HepG2 (cell line): ENCODE results near the gene THADA. TPM values are rescaled to one million over a fixed set of nuclear protein-coding genes. Genes with fewer than 3 reads are reported as not detected.
A peak's percentile ranks its signal among the peaks of the same experiment; 100 is the strongest.

Experiments used
- FLYWCH1 ChIP-seq: sonication (generic); formaldehyde crosslinking; IDR thresholded peaks from 2 replicates; pipeline ENCODE4 v1.8.1; 2023; ENCODE audit warnings: mild to moderate bottlenecking, missing genetic modification reagents
- PITX1 ChIP-seq: sonication (generic); formaldehyde crosslinking; IDR thresholded peaks from 2 replicates; pipeline ENCODE4 v1.5.1; 2020; ENCODE audit warnings: mild to moderate bottlenecking, missing genetic modification reagents
- RFX1 ChIP-seq: fragments of 450-650 bp; IDR thresholded peaks from 2 replicates; pipeline ENCODE4 v1.6.1; 2017
- SMAD1 ChIP-seq: sonication (generic); formaldehyde crosslinking; IDR thresholded peaks from 2 replicates; pipeline ENCODE4 v1.4.0; 2020; ENCODE audit warnings: missing genetic modification reagents, low read depth, mild to moderate bottlenecking, borderline replicate concordance
- U2AF1 ChIP-seq: fragments of 200-400 bp; formaldehyde crosslinking; optimal IDR thresholded peaks from 2 replicates; pipeline ENCODE3; 2017; ENCODE audit warnings: mild to moderate bottlenecking, low read depth, low read length
- ZBTB42 ChIP-seq: sonication (generic); formaldehyde crosslinking; IDR thresholded peaks from 2 replicates; pipeline ENCODE4 v1.5.0; 2020; ENCODE audit warnings: mild to moderate bottlenecking, missing genetic modification reagents
- ZFP36L1 ChIP-seq: sonication (generic); formaldehyde crosslinking; IDR thresholded peaks from 2 replicates; pipeline ENCODE4 v1.8.0; 2022; ENCODE audit warnings: mild to moderate bottlenecking, missing genetic modification reagents, moderate library complexity
- ZIK1 ChIP-seq: sonication (generic); formaldehyde crosslinking; IDR thresholded peaks from 2 replicates; pipeline ENCODE4 v1.5.0; 2020; ENCODE audit warnings: mild to moderate bottlenecking, low read depth, missing genetic modification reagents, borderline replicate concordance
- ZNF225 ChIP-seq: sonication (generic); formaldehyde crosslinking; IDR thresholded peaks from 2 replicates; pipeline ENCODE4 v1.4.0; 2020; ENCODE audit warnings: mild to moderate bottlenecking, missing genetic modification reagents
- ZNF607 ChIP-seq: sonication (generic); formaldehyde crosslinking; IDR thresholded peaks from 2 replicates; pipeline ENCODE4 v1.5.1; 2020; ENCODE audit warnings: missing genetic modification reagents, mild to moderate bottlenecking, borderline replicate concordance
- ZNF749 ChIP-seq: sonication (generic); formaldehyde crosslinking; IDR thresholded peaks from 2 replicates; pipeline ENCODE4 v1.8.0; 2022; ENCODE audit warnings: mild to moderate bottlenecking, missing genetic modification reagents, moderate library complexity, borderline replicate concordance
- ZNF775 ChIP-seq: sonication (generic); formaldehyde crosslinking; IDR thresholded peaks from 2 replicates; pipeline ENCODE4 v1.4.0; 2020; ENCODE audit warnings: missing genetic modification reagents, mild to moderate bottlenecking, moderate library complexity, borderline replicate concordance
- ZNF839 ChIP-seq: sonication (generic); formaldehyde crosslinking; IDR thresholded peaks from 2 replicates; pipeline ENCODE4 v1.4.0; 2020; ENCODE audit warnings: missing genetic modification reagents, mild to moderate bottlenecking, borderline replicate concordance
- polyA plus RNA-seq, 8 experiments: library from polyadenylated mRNA; depleted of rRNA in 3 of 8; stranded (reverse) in 7 of 8; unstranded in 1 of 8; fragments of >200 nt; fragmentation: Illumina TruSeq in 4 of 8; extraction: Trizol in 4 of 8; gene quantifications; 2 replicates each; pipeline versions ENCODE4 v1.2.1 to v1.2.3, GENCODE V29; 2011 to 2016; ENCODE audit warnings: low read depth in 4 of 8, missing spikeins in 1 of 8, mixed read lengths in 1 of 8; ENCODE audit not compliant: insufficient read depth in 1 of 8
- total RNA-seq, 5 experiments: library from RNA; depleted of rRNA; stranded (reverse); fragments of >200 nt; fragmentation: Illumina TruSeq; extraction: Trizol; gene quantifications; 2 replicates each; pipeline ENCODE4 v1.2.3, GENCODE V29; 2016; ENCODE audit warnings: low read depth in 1 of 5
- TF ChIP-seq, protein P1 (sequence below): sonication (generic); formaldehyde crosslinking; IDR thresholded peaks from 2 replicates; pipeline ENCODE4 v1.4.0; 2020; ENCODE audit warnings: missing genetic modification reagents, mild to moderate bottlenecking, borderline replicate concordance
- TF ChIP-seq, protein P2 (sequence below): sonication (generic); formaldehyde crosslinking; IDR thresholded peaks from 2 replicates; pipeline ENCODE4 v1.4.0; 2020; ENCODE audit warnings: missing genetic modification reagents
- TF ChIP-seq, protein P3 (sequence below): IDR thresholded peaks from 2 replicates; pipeline ENCODE4 v1.6.1; 2016; ENCODE audit warnings: low read depth, control low read depth
- TF ChIP-seq, protein P4 (sequence below): sonication (generic); formaldehyde crosslinking; IDR thresholded peaks from 2 replicates; pipeline ENCODE4 v1.9.0; 2021; ENCODE audit warnings: missing genetic modification reagents, borderline replicate concordance
- TF ChIP-seq, protein P5 (sequence below): sonication (generic); formaldehyde crosslinking; IDR thresholded peaks from 2 replicates; pipeline ENCODE4 v1.8.0; 2022; ENCODE audit warnings: mild to moderate bottlenecking, missing genetic modification reagents; ENCODE audit not compliant: insufficient replicate concordance

Gene THADA
- total and polyA plus RNA-seq, 2 of the 13 experiments (the other 11 are each of a cell fraction or from before 2014, with no cell fraction given): 12.7 to 21.7 TPM

DNA sequence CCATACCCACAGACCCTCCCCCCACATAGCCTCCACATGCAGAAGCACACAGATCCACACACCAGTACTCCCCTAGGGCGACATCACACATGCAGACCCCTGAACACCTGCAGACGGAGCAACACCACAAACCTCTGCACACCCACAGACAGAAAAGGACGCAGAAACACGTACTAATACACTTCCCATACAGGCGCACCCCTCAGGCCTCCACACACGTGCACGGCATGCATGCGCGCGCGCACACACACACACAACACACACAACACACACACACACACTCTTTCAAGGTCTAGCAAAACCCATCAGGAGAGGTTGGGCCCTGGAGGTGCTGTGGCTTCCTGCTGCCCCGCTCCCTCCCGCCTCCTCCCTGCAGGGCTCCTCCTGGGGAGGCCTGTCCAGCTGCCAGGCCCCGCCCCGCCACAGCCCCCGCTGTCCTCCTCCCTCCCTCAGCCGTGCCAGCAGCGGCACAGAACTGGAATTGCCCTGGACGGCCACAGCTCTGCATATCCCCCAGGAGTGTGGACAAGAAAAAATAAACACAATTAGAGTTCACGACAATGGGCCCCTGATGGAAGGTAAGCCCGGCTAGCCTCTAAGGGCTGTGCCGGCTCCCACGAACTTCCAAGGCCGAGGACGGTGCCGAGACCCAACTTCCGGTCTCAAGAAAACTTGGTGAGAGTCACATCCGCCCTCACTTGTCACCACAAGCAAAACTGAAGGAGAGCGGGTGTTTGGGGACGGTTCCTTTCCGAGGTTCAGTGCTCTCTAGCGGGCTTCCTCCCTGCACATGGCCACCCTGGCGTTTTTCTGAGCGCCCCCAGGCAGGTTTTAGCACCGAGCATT lies 376.2 kb downstream of the THADA start (continued):
- TF ChIP-seq, protein P1, sequence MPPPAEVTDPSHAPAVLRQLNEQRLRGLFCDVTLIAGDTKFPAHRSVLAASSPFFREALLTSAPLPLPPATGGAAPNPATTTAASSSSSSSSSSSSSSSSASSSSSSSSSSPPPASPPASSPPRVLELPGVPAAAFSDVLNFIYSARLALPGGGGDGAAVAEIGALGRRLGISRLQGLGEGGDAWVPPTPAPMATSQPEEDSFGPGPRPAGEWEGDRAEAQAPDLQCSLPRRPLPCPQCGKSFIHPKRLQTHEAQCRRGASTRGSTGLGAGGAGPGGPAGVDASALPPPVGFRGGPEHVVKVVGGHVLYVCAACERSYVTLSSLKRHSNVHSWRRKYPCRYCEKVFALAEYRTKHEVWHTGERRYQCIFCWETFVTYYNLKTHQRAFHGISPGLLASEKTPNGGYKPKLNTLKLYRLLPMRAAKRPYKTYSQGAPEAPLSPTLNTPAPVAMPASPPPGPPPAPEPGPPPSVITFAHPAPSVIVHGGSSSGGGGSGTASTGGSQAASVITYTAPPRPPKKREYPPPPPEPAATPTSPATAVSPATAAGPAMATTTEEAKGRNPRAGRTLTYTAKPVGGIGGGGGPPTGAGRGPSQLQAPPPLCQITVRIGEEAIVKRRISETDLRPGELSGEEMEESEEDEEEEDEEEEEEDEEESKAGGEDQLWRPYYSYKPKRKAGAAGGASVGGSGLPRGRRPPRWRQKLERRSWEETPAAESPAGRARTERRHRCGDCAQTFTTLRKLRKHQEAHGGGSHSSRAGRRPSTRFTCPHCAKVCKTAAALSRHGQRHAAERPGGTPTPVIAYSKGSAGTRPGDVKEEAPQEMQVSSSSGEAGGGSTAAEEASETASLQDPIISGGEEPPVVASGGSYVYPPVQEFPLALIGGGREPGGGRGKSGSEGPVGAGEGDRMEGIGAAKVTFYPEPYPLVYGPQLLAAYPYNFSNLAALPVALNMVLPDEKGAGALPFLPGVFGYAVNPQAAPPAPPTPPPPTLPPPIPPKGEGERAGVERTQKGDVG (CRISPR knock-in tag): peak; percentile 68; the same call in 1 of the 2 replicates
- TF ChIP-seq, protein P2, sequence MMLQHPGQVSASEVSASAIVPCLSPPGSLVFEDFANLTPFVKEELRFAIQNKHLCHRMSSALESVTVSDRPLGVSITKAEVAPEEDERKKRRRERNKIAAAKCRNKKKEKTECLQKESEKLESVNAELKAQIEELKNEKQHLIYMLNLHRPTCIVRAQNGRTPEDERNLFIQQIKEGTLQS: no peak; the same call in 1 of the 2 replicates
- peak; percentile 69; the same call in 1 of the 2 replicates for TF ChIP-seq ZNF225 (CRISPR knock-in tag)
- TF ChIP-seq, protein P3, sequence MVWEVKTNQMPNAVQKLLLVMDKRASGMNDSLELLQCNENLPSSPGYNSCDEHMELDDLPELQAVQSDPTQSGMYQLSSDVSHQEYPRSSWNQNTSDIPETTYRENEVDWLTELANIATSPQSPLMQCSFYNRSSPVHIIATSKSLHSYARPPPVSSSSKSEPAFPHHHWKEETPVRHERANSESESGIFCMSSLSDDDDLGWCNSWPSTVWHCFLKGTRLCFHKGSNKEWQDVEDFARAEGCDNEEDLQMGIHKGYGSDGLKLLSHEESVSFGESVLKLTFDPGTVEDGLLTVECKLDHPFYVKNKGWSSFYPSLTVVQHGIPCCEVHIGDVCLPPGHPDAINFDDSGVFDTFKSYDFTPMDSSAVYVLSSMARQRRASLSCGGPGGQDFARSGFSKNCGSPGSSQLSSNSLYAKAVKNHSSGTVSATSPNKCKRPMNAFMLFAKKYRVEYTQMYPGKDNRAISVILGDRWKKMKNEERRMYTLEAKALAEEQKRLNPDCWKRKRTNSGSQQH: 0 out of 2 replicates have a peak, but pooled peaks have one; percentile 32
- no peak for TF ChIP-seq U2AF1
- TF ChIP-seq ZFP36L1 (CRISPR knock-in tag): no peak; the same call in 1 of the 2 replicates
- peak; percentile 52; the same call in 1 of the 2 replicates for TF ChIP-seq SMAD1 (CRISPR knock-in tag)
- no peak for TF ChIP-seq RFX1
- TF ChIP-seq, protein P4, sequence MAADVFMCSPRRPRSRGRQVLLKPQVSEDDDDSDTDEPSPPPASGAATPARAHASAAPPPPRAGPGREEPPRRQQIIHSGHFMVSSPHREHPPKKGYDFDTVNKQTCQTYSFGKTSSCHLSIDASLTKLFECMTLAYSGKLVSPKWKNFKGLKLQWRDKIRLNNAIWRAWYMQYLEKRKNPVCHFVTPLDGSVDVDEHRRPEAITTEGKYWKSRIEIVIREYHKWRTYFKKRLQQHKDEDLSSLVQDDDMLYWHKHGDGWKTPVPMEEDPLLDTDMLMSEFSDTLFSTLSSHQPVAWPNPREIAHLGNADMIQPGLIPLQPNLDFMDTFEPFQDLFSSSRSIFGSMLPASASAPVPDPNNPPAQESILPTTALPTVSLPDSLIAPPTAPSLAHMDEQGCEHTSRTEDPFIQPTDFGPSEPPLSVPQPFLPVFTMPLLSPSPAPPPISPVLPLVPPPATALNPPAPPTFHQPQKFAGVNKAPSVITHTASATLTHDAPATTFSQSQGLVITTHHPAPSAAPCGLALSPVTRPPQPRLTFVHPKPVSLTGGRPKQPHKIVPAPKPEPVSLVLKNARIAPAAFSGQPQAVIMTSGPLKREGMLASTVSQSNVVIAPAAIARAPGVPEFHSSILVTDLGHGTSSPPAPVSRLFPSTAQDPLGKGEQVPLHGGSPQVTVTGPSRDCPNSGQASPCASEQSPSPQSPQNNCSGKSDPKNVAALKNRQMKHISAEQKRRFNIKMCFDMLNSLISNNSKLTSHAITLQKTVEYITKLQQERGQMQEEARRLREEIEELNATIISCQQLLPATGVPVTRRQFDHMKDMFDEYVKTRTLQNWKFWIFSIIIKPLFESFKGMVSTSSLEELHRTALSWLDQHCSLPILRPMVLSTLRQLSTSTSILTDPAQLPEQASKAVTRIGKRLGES (CRISPR knock-in tag): no peak; the same call in 1 of the 2 replicates
- no peak for TF ChIP-seq ZIK1 (CRISPR knock-in tag)
- no peak for TF ChIP-seq ZNF775 (CRISPR knock-in tag)
- TF ChIP-seq FLYWCH1 (CRISPR knock-in tag): no peak
- TF ChIP-seq ZNF839 (CRISPR knock-in tag): no peak
- peak; percentile 12; the same call in 1 of the 2 replicates for TF ChIP-seq PITX1
- peak; percentile 10; the same call in 1 of the 2 replicates for TF ChIP-seq ZNF607 (CRISPR knock-in tag)
- TF ChIP-seq, protein P5, sequence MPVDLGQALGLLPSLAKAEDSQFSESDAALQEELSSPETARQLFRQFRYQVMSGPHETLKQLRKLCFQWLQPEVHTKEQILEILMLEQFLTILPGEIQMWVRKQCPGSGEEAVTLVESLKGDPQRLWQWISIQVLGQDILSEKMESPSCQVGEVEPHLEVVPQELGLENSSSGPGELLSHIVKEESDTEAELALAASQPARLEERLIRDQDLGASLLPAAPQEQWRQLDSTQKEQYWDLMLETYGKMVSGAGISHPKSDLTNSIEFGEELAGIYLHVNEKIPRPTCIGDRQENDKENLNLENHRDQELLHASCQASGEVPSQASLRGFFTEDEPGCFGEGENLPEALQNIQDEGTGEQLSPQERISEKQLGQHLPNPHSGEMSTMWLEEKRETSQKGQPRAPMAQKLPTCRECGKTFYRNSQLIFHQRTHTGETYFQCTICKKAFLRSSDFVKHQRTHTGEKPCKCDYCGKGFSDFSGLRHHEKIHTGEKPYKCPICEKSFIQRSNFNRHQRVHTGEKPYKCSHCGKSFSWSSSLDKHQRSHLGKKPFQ (CRISPR knock-in tag): no peak
- no peak for TF ChIP-seq ZBTB42
- peak; percentile 70; the same call in 1 of the 2 replicates for TF ChIP-seq ZNF749 (CRISPR knock-in tag)
